GM18951 (cell line): Measurements from ENCODE around the gene OR56B4.
"Not testable (repeated sequence)": the region's sequence is repeated elsewhere in the genome, so short reads cannot be mapped to it uniquely, and the experiment has no call there.

Experiments
- POLR2A ChIP-seq: IDR thresholded peaks from 4 replicates; pipeline ENCODE4 v1.6.1; 2011; ENCODE audit warnings: mild to moderate bottlenecking; ENCODE audit not compliant: insufficient read length, insufficient read depth; ENCODE audit errors: extremely low read depth
- in situ Hi-C: fragments of 300-500 bp; cut with MboI; formaldehyde crosslinking; loops from one replicate; pipeline ENCODE4 v1.12.0; 2022; ENCODE audit warnings: low sequenced_read_pairs, mixed read lengths, inconsistent platforms; ENCODE audit not compliant: unreplicated experiment

Gene OR56B4

GRCh38 chr11:6111673-6112072 lies 4.2 kb downstream of the OR56B4 start:
- no peak for TF ChIP-seq POLR2A
- in situ Hi-C loops = no loop called here

- in situ Hi-C loops = no loop called here
- TF ChIP-seq POLR2A = no peak
Observed at GRCh38 chr11:6116638-6117037, 9.2 kb downstream of the OR56B4 start.

- in situ Hi-C loops = no loop called here
- no peak for TF ChIP-seq POLR2A
Observed at GRCh38 chr11:6124245-6124644, 16.8 kb downstream of the OR56B4 start.

GRCh38 chr11:6127881-6128280 lies 20.4 kb downstream of the OR56B4 start:
- in situ Hi-C loops = no loop called here
- TF ChIP-seq POLR2A = no peak

GRCh38 chr11:6129011-6129410 lies 21.5 kb downstream of the OR56B4 start:
- TF ChIP-seq POLR2A = no peak
- in situ Hi-C loops = no loop called here

GRCh38 chr11:6129635-6130034 lies 22.2 kb downstream of the OR56B4 start:
- in situ Hi-C loops = no loop called here
- no peak for TF ChIP-seq POLR2A

- in situ Hi-C loops = no loop called here
- no peak for TF ChIP-seq POLR2A
Observed at GRCh38 chr11:6132431-6132830, 24.9 kb downstream of the OR56B4 start.

- in situ Hi-C loops = not testable (repeated sequence)
Observed at GRCh38 chr11:6135936-6136335, 28.5 kb downstream of the OR56B4 start.

- in situ Hi-C loops = no loop called here
- TF ChIP-seq POLR2A = no peak
Observed at GRCh38 chr11:6142936-6143335, 35.5 kb downstream of the OR56B4 start.

- in situ Hi-C loops = not testable (repeated sequence)
Observed at GRCh38 chr11:6143737-6144136, 36.3 kb downstream of the OR56B4 start.

GRCh38 chr11:6151117-6151516 lies 43.6 kb downstream of the OR56B4 start:
- TF ChIP-seq POLR2A = no peak
- in situ Hi-C loops = no loop called here

- in situ Hi-C loops = no loop called here
Observed at GRCh38 chr11:6152126-6152525, 44.6 kb downstream of the OR56B4 start.

GRCh38 chr11:6156628-6157359 lies 49.3 kb downstream of the OR56B4 start:
- TF ChIP-seq POLR2A = no peak
- in situ Hi-C loops = no loop called here

More at GRCh38 chr11:6152126-6152525, 44.6 kb downstream of the OR56B4 start:
- TF ChIP-seq POLR2A = no peak
